ENCODE measurements around the gene SLC22A5.

SLC22A5 gene

DNA sequence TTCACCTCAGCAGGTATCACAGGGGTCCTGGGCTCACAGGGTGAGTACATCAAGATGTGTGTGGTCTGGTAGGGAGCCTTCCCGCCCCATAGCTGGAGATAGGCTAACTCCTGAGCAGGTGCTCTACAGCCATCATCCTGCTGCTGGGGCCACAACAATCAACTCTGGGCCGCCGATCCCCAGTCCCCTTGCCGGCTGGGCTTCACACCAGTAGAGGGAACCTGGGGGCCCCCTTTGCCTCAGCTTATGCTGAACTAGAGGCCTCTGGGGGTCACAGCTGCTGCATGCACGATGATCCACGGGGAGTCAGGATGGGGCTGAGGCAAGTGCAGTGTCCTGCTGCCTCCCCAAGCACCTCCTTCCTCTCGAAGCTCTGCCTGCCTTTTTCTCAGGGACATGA is 74.6 kb downstream of the SLC22A5 start:
- Mint-ChIP-seq H3K4me1 (peaks cover 76% of the 10 kb centered on the region), H3K27ac (no peak overlapping the region), H3K4me3 (no peak overlapping the region), H3K9me3 (no peaks in the 10 kb centered on the region), H3K36me3 (ENCODE audit: low read depth) (peaks cover 11% of the 10 kb centered on the region), H3K27me3 (no peaks in the 10 kb centered on the region)
- no peak for DNase-seq
- ATAC-seq: no peak

All from activated naive CD8-positive, alpha-beta T cell treated with anti-CD3 and anti-CD28 coated beads, Interleukin-2, amount 50 U/mL, for 24 hours (primary cell).